ENCODE results near the gene MTNR1B. TPM values are rescaled to one million over a fixed set of nuclear protein-coding genes. Genes with fewer than 3 reads are reported as not detected.

MTNR1B gene
- total RNA-seq, 1 donor from 2014 or later, result not detected

DNA sequence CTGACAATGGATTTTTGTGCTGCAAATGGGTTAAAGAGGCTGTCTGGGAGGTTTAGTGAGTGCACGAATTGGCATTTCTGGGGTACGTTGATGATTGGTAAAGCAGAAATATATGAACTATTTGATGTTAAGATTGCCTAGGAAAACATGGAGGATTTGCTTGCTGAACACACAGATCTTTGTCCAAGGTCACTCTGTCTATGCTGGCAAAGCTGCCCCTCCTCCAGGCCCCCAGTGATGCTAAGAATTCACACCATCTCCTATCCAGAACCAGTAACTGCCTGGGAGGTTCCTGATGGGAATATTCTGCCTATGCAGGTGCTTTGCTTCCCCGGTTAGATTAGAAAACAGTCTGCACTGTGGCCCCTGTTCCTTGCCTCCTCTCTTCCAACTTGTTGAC, 5.8 kb downstream of the MTNR1B start:
- no peak for DNase-seq (ENCODE audit: low spot score)
- Mint-ChIP-seq H3K4me3 (ENCODE audit: unreplicated experiment) (no peak overlapping the region), H3K4me1 (ENCODE audit: low read depth) (peaks cover 15% of the 10 kb centered on the region), H3K27ac (ENCODE audit: unreplicated experiment) (no peak overlapping the region), H3K27me3 (ENCODE audit: low read depth) (peaks cover 2% of the 10 kb centered on the region), H3K36me3 (ENCODE audit: low read depth) (peaks cover 2% of the 10 kb centered on the region), H3K9me3 (ENCODE audit: low read depth) (no peaks in the 10 kb centered on the region)
- TF ChIP-seq, protein P1, sequence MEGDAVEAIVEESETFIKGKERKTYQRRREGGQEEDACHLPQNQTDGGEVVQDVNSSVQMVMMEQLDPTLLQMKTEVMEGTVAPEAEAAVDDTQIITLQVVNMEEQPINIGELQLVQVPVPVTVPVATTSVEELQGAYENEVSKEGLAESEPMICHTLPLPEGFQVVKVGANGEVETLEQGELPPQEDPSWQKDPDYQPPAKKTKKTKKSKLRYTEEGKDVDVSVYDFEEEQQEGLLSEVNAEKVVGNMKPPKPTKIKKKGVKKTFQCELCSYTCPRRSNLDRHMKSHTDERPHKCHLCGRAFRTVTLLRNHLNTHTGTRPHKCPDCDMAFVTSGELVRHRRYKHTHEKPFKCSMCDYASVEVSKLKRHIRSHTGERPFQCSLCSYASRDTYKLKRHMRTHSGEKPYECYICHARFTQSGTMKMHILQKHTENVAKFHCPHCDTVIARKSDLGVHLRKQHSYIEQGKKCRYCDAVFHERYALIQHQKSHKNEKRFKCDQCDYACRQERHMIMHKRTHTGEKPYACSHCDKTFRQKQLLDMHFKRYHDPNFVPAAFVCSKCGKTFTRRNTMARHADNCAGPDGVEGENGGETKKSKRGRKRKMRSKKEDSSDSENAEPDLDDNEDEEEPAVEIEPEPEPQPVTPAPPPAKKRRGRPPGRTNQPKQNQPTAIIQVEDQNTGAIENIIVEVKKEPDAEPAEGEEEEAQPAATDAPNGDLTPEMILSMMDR (IDR thresholded peaks at IDR 0.05), result no peak

DNA sequence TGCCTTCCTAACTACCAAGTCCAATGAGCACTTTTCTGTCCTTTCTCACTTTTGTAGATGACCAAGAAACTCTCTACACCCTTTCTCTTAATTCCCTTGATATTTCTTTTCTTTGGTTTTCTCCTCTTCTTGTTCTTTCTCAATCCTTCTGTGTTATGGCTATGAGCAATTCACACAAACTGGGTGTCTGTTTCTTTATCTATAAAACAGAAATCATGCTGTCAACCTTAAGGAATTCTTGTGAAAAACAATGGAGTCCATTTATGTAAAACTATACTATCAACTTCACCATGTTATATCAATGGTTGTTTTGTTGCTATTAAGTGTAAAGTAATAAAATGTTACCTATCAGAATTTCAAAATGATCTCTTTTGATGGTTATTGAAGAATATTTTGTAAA, 7.2 kb downstream of the MTNR1B start:
- no peak overlapping the region for H3K4me3 Mint-ChIP-seq (ENCODE audit: unreplicated experiment)
- H3K36me3 Mint-ChIP-seq (ENCODE audit: low read depth), result peaks cover 2% of the 10 kb centered on the region
- TF ChIP-seq, protein P1 (IDR thresholded peaks at IDR 0.05), result no peak
- H3K27me3 Mint-ChIP-seq (ENCODE audit: low read depth), result peaks cover 2% of the 10 kb centered on the region
- H3K27ac Mint-ChIP-seq (ENCODE audit: unreplicated experiment), result no peak overlapping the region
- H3K4me1 Mint-ChIP-seq (ENCODE audit: low read depth), result peaks cover 15% of the 10 kb centered on the region
- no peak for DNase-seq (ENCODE audit: low spot score)
- H3K9me3 Mint-ChIP-seq (ENCODE audit: low read depth), result no peaks in the 10 kb centered on the region

DNA sequence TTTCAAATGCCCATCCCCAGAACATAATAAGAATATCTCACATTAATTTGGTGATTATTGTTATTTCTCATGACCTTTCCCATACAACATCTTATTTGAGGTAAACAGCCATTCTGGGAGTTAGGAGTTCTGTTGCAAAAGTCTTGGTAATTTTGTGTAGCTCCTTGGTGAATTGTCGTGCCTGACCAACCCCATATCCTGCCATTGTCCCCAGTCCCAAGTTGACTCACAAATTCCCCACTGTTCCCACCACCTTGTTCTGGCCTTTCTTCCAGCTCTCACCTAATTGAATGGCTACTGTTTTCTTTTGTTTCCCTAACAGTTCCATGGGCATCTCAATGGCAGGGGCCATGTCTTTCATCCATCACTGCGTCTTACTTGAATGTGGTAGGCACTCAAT, 8.0 kb downstream of the MTNR1B start:
- Mint-ChIP-seq H3K4me3 (ENCODE audit: unreplicated experiment) (no peak overlapping the region), H3K9me3 (ENCODE audit: low read depth) (no peaks in the 10 kb centered on the region), H3K27ac (ENCODE audit: unreplicated experiment) (no peak overlapping the region), H3K4me1 (ENCODE audit: low read depth) (peaks cover 15% of the 10 kb centered on the region), H3K36me3 (ENCODE audit: low read depth) (peaks cover 2% of the 10 kb centered on the region), H3K27me3 (ENCODE audit: low read depth) (peaks cover 2% of the 10 kb centered on the region)
- DNase-seq (ENCODE audit: low spot score), result no peak
- TF ChIP-seq, protein P1 (IDR thresholded peaks at IDR 0.05), result no peak

DNA sequence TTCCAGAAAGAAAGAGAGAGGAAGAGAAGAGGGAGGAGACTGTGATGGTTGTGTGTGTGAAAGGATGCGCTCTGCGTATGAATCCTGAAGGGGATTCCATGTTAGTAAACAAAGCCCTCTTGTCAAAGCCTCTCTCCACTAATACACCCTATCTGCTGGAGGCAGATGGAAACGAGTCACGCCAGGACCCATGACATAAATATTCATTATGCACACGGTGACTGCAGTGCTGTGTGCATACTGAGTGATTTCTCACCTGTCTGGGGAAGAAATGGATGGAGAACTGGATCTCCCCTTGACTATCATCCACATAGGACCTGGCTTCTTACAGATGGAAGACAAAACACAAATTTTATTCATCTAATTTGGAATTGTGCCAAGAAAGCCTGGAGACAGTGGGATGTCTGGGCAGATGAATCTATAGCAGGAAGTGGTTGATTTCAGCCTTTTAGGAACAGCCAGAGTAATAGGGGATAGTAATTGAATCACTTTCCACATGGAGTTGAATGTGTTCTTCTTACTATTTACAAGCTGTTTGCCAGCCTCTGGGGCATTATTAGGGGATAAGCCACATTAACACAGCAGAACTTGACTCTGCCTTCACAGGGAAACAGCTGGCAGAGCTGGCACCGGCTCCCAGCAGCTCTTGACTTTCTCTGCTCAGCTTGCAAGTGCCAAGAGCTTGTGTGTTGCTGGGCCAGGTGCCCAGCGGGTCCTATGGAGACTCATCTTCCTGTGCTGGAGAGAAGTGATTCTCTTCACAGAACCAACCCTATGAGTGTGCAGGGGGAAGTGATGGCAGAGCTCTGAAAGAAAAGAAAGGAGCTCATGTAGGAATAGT, 9.0 kb downstream of the MTNR1B start:
- Mint-ChIP-seq H3K4me3 (ENCODE audit: unreplicated experiment) (no peak overlapping the region), H3K9me3 (ENCODE audit: low read depth) (no peaks in the 10 kb centered on the region), H3K36me3 (ENCODE audit: low read depth) (peaks cover 2% of the 10 kb centered on the region), H3K4me1 (ENCODE audit: low read depth) (peaks cover 15% of the 10 kb centered on the region), H3K27me3 (ENCODE audit: low read depth) (no peaks in the 10 kb centered on the region), H3K27ac (ENCODE audit: unreplicated experiment) (peak overlapping the region; percentile 66)
- no peak for DNase-seq (ENCODE audit: low spot score)
- TF ChIP-seq, protein P1 (IDR thresholded peaks at IDR 0.05), result no peak

DNA sequence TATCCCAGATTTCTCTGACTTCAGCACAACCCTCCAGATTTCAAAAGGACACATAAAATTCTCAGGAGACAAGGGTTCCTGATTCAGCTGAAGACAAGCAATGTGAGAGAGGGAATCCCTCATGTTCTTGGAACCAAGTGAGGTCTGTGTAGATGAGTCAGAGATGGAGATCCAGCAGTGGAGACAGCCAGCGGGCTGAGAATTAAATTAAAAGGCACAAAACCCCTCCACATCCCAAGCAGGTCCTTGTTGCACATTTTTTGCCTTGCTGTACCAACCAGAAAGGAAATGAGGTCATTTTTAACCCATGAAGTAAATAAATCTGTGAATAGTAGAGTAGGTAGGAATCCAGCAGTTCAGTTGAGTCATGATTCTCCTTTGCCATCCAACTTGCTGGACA, 9.7 kb downstream of the MTNR1B start:
- TF ChIP-seq, protein P1 (IDR thresholded peaks at IDR 0.05), result no peak
- no peak for DNase-seq (ENCODE audit: low spot score)
- no peaks in the 10 kb centered on the region for H3K9me3 Mint-ChIP-seq (ENCODE audit: low read depth)
- no peaks in the 10 kb centered on the region for H3K27me3 Mint-ChIP-seq (ENCODE audit: low read depth)
- no peak overlapping the region for H3K4me3 Mint-ChIP-seq (ENCODE audit: unreplicated experiment)
- peaks cover 2% of the 10 kb centered on the region for H3K36me3 Mint-ChIP-seq (ENCODE audit: low read depth)
- peaks cover 15% of the 10 kb centered on the region for H3K4me1 Mint-ChIP-seq (ENCODE audit: low read depth)
- H3K27ac Mint-ChIP-seq (ENCODE audit: unreplicated experiment), result peak overlapping the region; percentile 66

All from chondrocyte (in vitro differentiated cells).